Inflammatory macrophage treated with lipopolysaccharide for 1 hour (primary cell): ENCODE results near the gene GAK.

ENCODE experiments used
- DNase-seq, 2 donors: peaks; one replicate each; pipeline ENCODE4 v3.0.0-alpha.2; 2020 to 2022

GAK gene

DNA sequence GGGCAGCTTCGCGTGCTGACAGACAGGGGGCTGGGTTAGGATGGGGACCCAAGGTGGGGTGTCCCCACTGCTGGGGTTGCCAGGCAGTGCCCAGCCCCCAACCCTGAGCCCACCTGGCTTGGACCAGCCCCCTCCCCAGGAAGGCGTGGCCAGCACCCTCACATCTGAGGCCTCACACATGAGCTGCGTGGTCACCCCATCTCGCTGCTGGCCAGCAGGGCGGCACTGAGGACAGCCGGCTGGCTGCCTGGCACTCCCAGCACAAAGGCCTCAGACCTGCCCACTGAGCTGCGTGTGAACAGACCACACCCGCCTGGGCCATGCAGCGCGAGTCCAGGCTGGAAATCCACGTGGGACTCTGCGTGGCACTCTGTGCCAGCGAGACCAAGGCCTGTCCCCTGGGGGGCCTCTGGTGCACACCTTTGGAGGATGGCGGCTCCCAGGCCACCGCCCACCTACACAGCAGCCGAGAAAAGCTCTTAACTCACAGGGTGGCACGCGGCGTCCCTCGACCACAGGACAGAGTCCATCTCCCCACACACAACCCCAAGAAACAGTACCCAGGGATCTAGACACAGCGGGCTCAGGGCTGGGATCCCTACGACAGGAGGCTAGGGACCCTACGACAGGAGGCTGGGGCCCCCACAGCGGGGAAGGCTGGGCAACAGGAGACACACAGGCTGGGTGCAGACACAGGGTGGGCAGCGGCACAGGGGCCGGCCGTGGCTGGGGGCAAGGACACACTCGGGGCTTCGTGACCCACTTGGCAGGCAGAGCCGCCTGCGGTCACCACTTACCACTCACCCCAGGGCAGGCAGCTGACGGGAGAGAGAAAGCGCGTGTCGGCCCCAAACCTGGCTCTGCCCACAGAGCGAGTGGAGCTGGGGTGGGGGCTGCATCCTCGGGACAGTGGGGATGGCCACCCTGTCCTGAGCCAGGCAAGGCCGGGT lies 31.4 kb upstream of the GAK start:
- DNase-seq, result no peak

DNA sequence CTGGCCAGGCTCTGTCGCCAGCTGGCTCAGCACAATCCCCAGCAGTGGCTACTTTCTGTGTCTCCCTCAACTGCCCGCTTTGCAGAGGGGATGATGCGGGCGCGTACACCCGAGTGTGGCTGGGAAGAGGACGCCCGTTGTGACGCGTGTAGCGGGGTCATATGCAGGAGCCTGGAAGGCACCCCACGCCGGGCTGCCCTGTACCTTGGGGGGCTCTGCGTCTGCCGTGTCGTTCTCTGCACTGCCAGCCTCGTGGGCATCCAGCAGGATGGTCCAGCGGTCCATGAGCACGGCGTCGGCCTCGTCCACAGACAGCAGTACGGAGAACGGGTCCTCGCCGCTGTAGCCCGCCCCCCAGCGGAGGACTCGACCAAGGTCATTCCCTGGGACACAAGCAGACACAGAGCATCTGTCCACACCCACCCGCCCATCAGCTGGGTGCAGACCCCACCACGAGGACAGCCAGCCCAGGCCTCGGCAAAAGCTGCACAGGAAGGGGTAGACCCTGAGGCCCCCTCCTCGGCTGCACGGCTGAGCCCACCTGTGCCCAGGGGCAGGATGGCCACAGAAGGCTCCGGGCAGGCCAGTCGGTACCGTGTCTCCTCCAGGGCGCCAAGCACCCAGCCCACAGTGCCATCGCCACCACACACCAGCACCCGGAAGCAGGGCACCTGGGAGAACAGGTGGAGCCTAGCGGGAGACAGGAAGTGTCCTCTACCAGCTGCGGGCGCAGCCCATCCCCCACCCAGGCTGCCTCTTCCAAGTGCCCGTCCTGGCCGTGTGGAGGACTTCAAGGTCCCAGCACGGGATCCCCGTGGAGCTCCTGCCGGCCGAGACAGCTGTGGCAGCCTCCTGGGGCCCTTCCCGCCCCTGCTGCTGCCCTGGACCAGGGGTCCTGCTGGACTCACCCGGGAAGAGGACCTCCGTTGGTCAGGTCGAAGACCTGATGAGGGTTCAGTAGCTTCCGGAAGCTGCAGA lies 30.4 kb upstream of the GAK start:
- no peak for DNase-seq

DNA sequence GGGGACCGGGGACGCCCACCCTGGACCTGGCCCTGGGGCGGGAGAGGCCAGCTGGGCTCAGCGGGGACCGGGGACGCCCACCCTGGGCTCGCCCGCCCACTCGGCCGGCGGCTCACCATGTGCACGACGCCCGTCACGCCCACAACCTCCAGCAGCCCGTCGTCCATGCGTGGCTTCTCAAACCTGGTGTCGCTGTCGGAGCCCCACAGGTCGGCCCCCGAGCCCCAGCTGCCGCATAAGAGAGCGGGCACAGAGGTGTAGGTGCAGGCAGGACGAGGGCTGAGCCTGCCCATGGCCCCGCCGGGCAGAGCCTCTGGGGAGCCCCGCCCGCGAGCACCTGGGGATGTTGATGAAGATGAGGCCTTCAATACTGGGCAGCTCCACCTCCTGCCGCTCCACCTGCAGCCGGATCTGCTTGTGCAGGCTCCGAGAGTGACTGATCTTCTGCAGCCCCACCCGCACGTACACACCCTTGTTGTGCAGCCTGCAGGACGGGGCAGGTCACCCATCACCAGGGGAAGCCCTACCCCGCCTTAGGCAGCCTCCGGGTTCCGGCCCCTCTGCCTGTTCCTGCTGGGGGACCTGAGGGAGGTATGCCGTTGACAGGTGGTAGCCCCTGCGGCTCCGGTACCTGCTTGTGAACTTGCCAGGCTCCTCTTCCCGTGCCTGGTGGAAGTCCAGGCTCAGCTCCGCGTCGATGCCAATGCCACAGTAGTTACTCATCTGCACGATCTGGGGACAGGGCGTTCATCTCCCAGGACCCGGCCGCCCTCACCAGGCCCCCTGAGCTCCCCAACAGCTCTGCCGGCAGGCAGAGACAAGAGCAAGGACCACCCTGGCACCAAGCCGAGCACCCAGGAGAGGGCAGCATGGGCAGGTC lies 29.5 kb upstream of the GAK start:
- no peak for DNase-seq

DNA sequence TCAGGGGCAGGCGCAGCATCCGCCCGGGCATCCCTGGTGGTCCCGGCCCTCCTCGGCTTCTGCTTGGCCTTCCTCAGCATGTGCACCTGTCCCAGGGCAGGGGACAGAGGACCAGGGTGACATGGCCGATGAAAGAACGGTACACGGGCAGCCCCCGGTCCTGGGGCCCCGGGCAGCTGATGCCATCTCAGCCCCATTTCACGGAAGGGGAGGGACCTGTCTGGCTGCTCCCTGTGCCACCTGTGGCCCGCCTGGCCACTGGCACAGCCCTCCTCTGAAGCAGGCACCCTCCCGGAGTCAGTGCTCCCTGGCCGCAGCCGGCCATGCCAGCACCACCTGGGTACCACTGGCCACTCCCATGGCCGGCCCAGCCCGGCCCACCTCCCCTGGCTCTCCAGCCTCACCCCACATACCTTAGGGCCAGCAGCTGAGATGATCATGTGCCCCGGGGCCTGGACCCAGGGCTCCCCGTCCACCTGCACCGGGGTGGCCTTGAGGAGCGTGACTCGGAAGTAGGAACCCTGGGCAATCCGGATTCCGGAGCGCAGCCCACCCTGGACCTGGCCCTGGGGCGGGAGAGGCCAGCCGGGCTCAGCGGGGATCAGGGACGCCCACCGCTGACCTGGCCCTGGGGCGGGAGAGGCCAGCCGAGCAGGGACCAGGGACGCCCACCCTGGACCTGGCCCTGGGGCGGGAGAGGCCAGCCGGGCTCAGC lies 28.7 kb upstream of the GAK start:
- no peak for DNase-seq

DNA sequence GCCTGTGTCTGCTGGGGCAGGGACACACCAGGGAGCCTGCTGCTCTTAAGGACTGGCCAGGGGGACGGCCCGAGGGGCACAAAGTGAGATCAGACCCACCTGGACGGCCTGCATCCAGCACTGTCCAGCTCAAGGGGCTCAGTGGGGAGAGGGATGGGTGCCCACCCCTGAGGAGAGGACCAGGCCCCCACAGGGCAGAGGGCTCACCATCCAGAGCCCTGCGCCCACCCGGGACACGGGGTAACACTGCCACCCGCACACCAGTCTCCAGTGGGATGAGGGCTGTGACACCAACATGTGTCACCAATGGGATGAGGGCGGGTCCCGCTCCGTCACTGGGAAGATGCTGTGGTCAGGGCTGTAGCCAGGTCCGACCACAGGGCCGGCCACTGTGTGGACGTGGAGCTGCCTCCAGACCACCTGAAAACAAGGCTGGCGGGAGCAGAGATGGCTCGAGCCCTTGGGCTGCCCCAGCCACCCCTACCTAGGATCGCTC lies 28.1 kb upstream of the GAK start:
- no peak for DNase-seq

DNA sequence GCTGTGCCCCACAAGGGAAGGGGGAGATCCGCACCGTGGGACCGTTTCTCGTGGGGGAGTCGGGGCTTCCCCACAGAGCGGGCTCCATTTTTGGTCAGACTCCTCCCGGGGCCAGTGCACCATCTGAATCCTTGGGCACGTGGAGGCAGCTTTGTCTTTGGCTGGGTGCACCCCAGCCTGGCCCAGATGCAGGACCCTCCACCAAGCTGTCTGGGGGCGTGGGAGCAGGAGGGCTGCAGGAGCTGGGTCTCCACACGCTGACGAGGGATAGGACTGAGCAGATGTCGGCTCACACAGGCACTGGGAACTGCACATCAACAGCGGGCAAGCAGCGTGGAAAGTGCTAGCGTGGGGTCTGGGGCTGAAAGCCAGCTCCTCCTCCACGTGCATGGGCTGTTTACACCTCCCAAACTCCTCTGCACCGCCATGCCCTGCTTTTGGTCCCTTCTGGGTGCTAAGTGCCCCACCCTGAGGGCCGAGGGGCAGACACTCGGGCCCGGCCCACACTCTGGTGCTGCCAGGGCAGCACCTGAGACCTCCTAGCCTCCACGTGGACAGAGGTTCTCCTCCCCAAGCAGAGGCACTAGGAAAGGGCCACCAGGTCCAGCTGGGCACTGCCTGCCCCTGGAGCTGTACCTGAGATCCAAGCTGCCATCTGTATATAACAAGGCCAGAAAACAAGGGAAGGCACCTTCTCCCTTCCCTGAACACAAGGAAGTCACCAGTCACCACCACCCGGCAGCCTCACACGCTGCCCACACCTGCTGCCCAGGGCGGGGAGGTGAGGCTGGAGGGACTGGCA lies 27.4 kb upstream of the GAK start:
- no peak for DNase-seq

DNA sequence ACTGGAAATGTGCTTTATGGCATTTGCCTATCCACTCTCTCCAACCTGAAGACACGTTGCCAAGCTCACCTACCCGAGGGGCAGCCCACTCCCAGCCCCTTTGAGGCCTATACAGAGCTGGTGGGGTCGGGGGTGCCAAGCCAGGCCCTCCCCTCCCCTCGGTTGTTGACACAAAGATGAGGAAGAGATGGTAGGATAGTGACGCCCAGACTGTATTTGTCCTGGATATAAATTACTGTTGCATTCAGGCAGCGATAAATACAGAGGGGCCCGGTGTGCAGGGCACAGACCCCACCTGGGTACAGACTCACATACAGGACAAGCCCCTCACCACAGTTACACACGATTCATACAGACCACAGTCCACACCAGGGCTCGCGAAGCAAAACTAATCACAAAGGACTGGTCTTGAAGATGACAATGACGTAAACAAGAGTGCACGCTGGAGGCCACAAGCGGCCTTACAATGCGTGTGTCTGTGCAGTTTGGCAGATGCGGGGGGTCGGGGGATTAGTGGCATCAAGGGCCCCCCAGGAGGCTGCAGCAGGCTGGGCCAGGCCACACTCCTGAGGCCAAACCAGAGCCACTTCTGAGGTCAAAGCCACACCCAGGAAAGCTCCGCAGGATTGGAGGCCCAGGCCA lies 26.7 kb upstream of the GAK start:
- DNase-seq, result no peak

DNA sequence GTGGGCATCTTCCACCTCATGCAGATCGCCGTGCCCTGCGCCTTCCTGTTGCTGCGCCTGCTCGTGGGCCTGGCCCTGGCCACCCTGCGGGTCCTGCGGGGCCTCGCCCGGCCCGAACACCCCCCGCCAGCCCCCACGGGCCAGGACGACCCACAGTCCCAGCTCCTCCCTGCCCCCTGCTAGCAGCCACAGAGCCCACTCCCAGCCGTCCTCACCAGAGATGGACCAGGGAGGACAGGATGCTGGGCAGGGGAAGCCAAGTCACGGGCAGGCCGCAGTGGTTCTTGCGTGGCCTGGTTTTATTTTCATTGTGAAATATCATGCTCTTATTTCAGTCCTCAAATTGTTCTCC lies 26.2 kb upstream of the GAK start:
- no peak for DNase-seq

DNA sequence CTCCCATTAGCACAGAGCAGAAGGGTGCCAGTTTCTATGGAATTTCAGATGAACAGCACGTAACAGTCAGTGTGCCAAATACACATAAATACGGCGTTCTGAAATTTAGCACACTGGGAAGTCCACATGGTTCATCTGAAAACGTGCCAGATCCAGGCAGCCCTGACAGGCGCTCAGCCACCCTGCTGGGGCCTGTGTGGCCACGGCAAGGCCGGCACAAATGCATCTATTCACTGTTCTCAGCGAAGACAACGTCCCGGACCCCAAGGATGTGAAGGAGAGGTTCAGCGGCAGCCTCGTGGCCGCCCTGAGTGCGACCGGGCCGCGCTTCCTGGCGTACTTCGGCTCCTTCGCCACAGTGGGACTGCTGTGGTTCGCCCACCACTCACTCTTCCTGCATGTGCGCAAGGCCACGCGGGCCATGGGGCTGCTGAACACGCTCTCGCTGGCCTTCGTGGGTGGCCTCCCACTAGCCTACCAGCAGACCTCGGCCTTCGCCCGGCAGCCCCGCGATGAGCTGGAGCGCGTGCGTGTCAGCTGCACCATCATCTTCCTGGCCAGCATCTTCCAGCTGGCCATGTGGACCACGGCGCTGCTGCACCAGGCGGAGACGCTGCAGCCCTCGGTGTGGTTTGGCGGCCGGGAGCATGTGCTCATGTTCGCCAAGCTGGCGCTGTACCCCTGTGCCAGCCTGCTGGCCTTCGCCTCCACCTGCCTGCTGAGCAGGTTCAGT lies 25.6 kb upstream of the GAK start:
- no peak for DNase-seq

DNA sequence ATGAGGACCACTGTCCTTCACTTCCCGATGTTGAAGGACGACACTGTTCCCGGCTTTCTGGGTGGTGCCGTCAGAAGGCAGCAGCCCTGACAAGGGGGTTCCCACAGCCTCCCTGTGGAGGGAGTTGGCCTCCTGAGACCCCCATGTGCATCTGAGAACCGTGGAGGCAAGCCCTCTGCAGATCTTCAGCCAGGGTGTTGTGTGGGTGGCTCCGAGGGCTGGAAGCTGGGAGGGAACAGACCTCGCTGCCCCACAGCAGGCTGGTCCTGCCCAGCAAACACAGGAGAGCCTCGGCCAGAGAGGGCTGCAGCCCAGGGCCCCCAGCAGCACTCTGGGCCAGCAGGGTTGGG lies 25.1 kb upstream of the GAK start:
- DNase-seq, result no peak

DNA sequence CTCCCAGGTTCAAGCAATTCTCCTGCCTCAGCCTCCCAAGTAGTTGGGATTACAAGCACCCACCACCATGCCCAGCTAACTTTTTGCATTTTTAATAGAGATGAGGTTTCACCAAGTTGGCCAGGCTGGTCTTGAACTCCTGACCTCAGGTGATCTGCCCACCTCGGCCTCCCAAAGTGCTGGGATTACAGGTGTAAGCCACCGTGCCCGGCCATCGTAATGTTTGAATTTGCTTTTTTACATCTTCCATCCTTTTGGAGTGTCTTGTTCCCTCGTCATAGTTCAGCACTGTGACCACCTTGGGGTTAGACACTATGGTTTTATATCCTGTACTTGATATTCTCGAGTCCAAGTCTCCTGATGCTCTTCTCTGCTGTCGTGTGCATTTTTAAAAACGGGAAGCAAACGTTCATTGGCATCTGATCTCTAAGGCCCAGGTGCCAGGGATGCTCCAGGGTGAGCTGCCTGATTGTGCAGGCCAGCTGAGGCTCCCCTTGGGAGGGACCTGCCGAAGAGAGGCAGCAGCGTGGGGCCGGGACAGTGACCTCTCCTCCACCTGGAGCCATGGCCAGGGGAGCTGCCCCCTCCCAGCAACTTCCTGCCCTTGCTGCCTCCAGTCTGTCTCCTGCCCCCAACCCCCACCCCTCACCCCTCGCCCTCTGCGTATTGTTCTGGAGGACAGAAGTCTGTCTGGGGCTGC lies 24.6 kb upstream of the GAK start:
- no peak for DNase-seq

DNA sequence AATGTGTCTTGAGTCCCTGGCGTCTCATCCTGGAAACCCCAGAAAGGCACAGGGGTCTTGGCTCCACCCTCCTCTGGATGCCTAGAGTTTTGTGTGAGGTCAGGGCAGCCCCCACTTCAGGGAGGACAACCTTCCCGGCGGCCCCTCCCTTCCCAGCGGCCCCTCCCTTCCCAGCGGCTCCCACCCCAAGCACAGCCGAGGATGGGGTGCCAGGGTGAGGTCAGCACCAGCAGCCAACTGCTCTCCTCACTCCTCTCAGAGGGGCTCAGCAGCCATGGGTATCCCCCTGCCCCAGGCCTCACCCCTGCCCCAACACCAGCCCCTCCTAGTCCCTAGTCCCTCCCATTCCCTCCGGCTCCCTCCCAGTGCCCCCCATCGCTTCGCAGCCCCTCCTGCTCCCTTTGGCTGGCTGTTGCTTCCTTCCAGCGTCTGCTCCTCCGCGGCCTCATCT lies 23.8 kb upstream of the GAK start:
- no peak for DNase-seq

DNA sequence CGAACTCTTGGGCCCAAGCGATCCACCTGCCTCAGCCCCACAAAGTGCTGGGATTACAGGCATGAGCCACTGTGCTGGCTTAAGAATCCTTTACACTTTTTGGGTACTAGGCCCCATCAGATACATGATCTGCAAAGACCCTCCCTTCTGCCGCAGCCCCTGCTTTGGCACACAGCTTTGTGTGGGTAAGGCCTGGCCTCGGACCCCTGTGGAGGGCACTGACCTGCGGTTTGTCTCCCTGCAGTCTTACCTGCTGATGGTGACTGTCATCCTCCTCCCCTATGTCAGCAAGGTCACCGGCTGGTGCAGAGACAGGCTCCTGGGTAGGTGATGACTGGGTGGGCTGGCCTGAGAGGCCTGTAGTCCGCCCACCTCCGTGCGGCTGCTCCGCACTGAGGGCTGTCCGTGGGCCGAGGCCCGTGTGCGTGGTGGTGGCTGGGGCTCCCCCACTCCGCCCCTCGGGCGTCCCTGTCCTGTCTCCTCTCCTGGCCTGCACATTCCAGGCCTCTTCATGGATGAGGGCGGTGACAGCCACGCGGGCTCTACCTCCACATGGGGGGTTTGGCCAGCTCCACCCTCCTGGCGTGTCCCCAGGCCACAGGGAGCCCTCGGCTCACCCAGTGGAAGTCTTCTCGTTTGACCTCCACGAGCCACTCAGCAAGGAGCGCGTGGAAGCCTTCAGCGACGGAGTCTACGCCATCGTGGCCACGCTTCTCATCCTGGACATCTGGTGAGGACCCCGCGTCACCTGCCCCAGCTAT lies 23.2 kb upstream of the GAK start:
- no peak for DNase-seq

DNA sequence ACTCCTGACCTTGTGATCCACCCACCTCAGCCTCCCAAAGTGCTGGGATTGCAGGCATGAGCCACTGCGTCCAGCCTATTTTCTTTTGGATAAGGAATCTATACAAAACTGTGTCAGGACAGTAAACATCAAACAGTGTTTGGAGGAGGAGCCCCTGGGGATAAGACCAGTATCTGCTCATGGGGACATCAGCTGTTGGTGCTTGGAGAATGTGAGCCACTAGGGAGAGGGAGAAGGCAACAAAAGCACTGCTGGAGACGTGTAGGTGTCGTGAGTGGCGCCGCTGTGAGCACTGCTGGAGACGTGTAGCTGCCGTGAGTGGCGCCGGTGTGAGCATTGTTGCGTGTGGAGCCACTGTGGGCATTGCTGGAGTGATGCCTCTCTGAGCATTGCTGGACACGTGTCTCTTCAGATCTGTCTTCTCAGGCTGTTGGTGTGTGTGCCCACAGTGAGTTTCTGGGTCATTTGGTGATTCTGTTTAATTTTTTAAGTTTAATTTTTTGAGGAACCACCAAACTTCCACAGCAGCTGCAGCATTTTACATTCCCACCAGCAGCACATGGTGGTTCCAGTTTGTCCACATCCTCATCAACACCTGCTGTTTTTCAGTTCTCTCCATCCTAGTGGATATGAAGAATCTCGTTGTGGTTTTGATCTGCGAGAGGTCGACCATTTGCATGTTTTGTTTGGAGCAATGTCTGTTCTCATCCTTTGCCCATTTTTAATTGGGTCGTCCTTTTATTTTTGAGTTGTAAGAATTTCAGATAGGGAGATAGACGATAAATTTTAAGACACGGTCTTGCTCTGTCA lies 22.3 kb upstream of the GAK start:
- DNase-seq, result no peak

DNA sequence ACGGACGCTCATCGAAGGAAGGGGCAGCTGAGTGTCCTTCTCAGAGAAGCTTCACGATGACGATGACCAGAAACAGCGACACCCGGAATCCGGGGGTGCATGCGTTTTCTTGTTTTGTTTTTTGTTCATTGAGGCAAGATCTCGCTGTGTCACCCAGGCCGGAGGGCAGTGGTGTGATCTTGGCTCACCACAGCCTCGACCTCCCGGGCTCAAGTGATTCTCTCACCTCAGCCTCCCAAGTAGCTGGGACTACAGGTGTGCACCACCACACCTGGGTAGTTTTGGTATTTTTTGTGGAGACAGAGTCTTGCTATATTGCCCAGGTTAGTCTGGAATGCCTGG lies 21.4 kb upstream of the GAK start:
- no peak for DNase-seq

DNA sequence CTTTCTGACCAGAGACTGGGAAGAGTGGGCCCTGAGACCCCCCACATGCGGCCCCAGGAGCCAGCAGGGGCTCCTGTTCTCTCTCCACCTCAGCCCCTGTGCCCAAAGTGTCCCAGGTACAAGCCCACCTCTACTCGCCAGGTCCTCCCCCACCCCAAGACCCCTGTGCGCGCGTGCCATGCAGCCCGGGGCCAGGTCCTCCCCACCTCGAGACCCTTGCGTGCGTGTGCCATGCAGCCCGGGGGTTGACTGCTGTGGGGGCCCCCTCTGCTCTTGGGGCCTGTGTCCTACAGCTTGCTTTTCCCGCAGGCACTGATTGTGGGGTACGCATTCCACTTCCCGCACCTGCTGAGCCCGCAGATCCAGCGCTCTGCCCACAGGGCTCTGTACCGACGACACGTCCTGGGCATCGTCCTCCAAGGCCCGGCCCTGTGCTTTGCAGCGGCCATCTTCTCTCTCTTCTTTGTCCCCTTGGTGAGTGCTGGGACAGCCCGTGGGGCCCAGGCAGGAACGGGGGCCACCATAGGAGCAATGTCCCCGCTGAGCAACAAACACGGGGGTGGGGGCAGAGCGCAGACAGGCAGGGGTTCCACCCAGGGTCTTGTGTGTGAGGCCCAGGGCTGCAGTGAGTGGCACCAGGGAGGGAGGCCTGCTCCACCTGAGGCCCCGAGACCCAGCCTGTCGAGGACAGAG lies 20.9 kb upstream of the GAK start:
- DNase-seq, result no peak
